Stimulated activated CD8-positive, alpha-beta memory T cell treated with anti-CD3 and anti-CD28 coated beads, Interleukin-2, amount 100 ng/mL, for 48 hours (primary cell): ENCODE data around the gene ANKFY1.

ENCODE experiments used
- DNase-seq, 2 donors: peaks; one replicate each; pipeline ENCODE4 v3.0.0-alpha.2; 2020; ENCODE audit warnings: low read depth in 2 of 2

The ANKFY1 gene

DNA sequence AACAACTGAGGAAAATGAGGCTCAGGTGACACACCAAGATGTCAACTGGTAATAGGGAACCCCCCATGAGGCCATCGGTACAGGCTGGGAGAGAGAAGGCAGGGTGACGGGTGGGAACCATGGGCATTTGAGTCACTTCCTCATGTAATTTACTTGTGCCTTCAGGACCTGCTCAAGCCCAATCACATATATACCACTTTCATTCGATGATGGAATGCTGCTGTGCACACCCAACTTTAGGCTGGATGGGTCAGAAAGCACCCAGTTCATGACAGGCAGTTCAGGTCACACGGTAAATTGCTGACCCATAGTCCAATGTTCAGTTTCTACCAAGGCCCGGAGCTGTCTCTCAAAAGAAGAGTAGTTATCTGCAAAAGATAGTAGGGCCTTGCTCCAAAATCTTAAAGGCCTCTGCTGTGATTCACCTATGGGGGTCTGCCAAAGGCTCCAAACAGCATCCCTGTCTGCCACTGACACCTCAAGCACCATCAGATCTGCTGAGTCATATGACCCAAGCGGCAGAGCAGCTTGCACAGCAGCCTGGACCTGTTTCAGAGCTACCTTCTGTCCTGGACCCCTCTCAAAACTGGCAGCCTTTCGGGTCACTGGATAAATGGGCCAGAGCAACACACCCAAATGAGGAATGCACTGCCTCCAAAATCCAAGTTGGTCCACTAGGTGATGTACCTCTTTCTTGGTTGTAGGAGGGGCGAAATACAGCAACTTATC is 145.6 kb downstream of the ANKFY1 start:
- DNase-seq = no peak

GRCh38 chr17:4116516-4116915 is 147.3 kb downstream of the ANKFY1 start:
- DNase-seq = no peak
